HG02759 (cell line): ENCODE data around the gene CFH.
"Not testable (repeated sequence)": the region's sequence is repeated elsewhere in the genome, so short reads cannot be mapped to it uniquely, and the experiment has no call there.

Experiments used
- ATAC-seq: cut with Tn5 transposase; IDR thresholded peaks from one replicate; pipeline ENCODE4 v1.9.1; 2021; ENCODE audit warnings: mild to moderate bottlenecking, moderate library complexity; ENCODE audit not compliant: unreplicated experiment

The CFH gene

GRCh38 chr1:196651637-196652215 lies at the start of gene CFH:
TSS of gene CFH (plus strand) at chr1:196652043. CDS start at chr1:196652118, 75 bp downstream.
- ATAC-seq, result no peak

DNA sequence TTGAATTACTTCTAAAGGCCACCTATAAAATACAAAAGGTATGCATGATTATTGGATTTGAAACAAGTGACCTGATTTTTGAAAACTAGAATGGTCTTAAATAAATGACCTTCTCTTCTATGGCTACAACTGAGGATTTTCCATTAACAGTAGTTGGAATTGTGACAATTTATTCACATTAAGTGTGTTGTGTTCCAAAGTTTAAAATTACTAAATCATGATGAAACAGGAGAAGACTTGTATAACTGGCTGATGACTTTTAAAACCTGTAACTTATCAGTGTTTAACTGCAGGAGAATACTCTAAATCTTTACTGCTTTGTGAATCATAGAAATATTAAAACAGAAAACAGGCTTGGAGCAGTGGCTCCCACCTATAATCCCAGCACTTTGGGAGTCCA lies 48.2 kb upstream of the CFH start:
- no peak for ATAC-seq

DNA sequence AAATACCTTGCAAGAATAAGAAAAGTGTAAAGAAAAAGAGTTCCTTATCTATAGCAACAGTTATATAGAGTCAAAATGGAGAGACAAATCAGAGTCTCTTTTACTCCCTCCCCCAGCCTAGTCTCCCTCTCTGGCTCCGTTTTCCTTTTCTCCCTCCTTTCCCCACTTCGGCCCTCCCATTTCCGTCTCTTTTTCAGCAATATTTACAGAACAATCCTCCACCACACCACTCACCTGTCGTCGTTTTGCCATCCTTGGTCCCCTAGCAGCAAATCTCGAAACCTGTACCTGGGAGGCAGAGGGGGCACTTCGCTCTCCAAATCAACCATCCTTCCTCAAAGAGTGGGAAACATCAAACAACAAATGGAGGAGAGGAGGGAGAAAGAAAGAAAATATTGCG lies 43.9 kb upstream of the CFH start:
- ATAC-seq, result no peak

- no peak for ATAC-seq
Observed at GRCh38 chr1:196608390-196609369, 43.2 kb upstream of the CFH start, which contains the start of gene KCNT2. TSS of gene KCNT2 (minus strand) at chr1:196608440. CDS start at chr1:196608309, 131 bp downstream.

DNA sequence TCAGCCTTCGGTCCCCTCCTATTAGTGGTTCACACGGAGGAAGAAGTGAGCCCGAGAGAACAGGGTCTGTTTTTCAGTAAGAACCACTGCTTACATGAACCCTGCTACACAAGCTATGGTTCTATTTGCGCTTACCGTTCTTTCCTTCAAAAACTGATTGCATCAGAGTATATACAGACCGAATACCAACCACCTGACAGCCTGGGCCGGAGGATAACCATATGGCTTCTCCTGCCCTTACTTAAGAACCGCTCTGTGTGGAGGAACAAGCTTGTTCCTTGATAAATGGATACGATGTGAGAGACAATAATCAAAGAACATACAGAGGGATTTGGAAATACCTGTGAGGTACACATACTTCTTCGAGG lies 42.5 kb upstream of the CFH start:
- no peak for ATAC-seq

GRCh38 chr1:196611873-196612272 lies 40.0 kb upstream of the CFH start:
- ATAC-seq, result no peak

- ATAC-seq, result no peak
Observed at GRCh38 chr1:196619721-196620120, 32.1 kb upstream of the CFH start.

GRCh38 chr1:196623079-196623478 lies 28.8 kb upstream of the CFH start:
- ATAC-seq, result no peak

- no peak for ATAC-seq
Observed at GRCh38 chr1:196628838-196629237, 23.0 kb upstream of the CFH start.

GRCh38 chr1:196637606-196638005 lies 14.2 kb upstream of the CFH start:
- ATAC-seq, result no peak

DNA sequence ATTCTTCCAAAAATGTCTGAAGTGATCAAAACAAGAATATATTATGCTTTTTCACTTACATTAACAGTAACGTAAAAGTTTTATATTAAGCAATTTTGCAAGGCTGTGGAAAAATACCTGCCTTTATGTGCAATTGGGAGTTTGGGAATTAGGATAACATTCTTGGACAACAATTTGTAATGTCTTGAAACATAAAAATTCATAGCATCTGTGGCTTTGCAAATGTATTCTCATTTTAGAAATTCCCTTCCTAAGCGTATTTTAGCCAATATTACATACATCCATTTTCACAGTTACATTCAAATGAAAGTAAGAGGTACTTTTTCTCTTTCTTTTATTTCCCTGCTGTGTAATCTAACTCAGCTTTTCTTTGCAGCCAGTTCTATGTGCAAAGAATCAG lies 13.4 kb upstream of the CFH start:
- no peak for ATAC-seq

DNA sequence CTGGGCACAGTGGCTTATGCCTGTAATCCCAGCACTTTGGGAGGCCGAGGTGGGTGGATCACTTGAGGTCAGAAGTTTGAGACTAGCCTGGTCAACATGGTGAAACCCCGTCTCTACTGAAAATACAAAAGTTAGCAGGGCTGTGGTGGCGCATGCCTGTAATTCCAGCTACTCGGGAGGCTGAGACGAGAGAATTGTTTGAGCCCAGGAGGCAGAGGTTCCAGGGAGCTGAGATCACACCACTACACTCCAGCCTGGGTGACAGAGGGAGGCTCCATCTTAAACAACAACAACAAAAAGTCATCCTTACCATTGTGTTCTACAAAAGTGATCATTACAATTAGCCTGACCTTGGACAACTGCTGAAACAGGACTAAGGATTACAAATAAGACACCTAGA lies 12.6 kb upstream of the CFH start:
- ATAC-seq, result not testable (repeated sequence)

GRCh38 chr1:196640976-196641375 lies 10.9 kb upstream of the CFH start:
- ATAC-seq, result no peak

DNA sequence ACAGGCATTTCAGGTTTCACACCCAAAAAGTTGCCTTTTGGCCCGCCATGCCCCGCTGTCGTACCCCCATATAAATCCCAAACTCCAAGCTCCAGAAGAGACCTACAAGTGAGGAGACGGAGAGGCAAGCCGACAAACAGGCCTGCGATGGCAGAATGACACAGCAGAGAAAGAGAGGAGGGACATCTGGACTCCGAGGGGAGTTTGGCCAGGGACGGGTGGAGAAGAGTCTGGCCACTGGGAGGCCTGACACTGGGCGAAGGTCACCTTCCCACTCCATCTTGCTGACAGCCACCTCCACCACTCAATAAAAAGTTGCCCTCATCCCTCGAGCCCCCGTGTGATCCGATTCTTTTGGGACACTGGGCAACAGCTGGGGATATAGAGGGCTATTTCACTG lies 1.9 kb upstream of the CFH start:
- no peak for ATAC-seq

DNA sequence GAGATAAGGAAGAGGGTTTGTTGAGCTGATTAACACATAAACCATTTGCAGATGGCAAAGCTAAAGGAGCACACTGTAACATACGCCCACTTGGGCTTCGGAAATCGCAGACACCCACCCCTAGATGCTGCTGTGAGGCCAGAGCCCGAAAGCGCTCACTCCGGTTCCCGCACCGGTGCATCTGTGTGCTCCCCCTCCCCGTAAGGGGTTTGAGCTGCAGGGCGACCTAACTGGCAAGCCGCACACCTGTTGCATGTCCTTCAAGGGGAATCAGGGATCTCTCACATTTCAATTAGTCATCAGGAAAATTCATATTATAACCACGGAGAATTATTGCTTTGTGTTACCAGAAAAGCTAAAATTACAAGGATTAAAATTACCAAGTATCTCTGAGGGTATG lies 1.4 kb upstream of the CFH start:
- ATAC-seq, result no peak

DNA sequence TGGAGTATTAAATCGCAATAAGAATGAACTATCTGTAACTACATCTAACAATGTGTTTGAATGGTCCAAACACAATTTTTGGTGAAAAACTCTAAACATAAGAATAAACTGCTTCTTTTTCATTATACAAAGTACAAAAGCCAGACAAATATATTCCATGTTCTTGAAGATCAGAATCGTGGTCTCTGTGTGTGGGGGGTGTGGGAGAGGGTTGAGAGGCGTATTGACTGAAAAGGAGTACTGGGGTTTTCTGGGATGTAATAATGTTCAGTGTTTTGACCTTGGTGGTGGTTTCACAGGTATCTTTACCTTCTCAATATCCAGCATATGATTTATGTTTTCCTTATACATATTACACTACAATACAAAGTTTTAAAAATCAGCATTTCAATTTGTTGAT lies 764 bp upstream of the CFH start:
- no peak for ATAC-seq

GRCh38 chr1:196654271-196654670 lies 2.4 kb downstream of the CFH start:
- ATAC-seq, result no peak

DNA sequence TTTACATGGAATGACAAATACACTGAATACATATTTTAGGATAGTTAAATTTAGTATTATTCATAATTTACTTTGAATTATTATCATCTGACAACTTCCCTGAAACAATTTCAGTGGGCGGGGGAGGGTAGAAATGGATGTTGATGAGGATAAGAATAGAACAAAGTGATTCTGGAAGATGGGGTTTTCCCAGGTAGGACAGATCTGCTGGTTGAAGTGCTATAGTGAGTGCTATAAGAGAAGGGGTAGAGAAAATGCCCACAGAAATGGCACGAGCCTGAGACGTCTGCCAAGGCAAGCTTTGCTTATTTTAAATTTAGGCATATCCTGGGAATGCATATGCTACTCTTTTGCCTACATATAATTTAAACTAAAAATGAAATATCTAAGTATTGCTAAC lies 3.2 kb downstream of the CFH start:
- no peak for ATAC-seq

DNA sequence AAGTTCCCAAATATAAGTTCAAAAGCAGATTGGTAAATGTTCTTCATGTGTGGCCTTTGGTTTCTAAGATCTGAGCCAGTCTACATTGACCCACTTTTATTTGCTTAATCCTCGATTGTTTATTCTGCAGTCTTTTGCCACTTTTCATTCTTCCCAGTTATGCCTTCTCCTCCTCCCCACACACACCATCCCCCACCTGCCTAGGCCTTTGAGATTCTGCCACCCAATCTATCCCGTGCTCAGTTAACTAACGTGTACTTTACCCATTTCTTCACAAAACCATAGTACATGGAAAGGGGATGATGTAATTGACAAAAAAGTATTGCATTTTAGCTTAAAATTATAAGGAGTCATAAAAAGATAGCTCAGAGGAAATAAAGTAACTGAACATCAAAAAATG lies 3.7 kb downstream of the CFH start:
- no peak for ATAC-seq

DNA sequence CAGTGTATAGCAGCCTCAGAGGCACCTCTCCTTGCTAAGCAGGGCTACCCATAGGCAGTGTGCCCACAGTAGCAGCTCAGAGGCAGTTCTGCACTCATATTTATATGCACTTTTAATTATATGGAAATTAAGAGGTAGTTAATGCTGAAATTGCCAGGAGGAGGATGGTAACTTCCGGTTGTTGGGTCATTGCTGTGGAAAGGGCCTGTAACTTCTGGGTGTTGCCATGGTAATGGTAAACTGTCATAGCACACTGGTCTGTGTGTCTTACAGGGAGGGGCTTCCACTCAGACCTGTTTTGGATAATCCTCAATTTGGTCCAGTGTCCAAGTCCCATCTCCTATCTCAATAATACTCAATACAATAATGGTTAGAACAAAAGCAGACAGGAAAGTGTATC lies 7.6 kb downstream of the CFH start:
- ATAC-seq, result no peak

DNA sequence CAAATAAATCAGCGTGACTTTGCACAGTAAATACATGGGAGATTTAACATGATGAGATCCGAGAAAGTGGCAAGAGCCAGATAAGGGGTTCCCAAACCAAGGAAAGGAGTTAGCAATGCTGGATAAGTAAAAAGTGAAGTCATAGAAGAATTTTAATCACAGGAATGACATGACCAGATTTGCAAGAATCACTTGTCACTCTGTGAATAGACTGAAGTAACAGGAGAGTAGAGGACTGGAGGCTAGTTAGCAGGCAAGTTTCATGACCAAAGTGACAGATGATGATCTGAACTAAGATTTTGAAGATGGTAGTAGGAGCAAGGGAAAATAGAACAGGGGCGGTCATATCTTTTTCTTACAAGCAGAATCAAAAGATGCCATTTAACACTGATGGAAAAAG lies 8.4 kb downstream of the CFH start:
- no peak for ATAC-seq

DNA sequence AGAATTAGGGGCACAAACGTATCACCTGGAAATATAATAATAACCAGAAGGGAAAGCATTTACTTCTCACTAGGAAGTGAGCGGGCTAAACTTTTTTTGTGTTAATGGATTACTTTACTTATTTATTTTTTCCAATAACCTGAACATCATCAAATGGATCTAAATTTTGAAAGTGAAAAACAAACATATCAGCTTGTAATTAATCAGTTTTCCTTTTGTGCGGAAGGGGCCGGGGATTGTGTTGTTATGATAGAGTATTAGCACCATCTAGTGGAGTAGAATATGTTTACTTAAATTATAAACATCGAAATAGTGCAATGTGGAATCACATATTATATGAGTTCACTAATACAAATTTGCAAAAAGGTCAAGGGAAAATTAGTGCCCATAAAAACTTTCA lies 9.0 kb downstream of the CFH start:
- ATAC-seq, result no peak
